ENCODE results near the gene TICAM1.
A peak's percentile ranks its signal among the peaks of the same experiment; 100 is the strongest.

Gene TICAM1

DNA sequence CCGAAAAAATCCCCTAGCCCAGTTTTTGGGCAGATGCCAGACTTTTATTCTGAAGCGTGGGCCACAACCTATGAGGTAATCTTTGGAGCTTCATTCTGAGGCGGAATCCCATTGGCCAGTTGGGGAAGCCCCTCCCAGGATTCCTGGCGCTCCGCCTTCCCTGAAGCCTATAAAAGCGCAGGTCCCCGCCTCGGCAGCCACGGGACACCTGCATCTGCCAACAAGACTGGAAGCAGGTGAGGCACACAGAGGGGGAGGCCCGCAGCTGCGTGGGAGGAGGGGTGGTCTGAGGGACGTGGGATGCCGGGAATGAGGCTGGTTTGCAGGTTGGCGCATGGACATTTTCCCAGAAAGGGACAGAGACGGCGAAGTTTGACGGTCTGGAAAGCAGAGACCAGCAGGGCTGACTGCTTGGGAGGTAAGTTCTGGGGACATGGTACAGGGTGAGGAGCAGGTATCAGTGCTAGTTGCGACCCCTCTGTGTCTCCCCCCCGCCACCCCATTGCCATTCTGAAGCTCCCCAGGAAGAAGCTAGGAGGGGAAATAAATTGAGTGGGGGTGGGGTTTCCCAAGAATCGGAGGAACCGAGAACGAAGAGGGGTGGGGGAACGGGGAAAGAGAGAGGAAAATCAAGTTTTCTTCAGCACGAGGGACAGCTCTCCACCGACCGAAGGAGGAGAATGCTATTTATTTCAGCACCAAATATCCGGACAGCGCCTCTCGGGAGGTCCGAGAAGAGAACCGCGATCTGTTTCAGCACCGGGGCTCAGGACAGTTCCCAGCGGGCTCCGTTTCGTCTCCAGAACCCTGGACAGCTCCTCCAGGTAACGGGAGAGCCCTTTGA is 62.4 kb downstream of the TICAM1 start:
- peak; percentile 89 for DNase-seq
